ENCODE data around the gene MRPS5.

The MRPS5 gene

GRCh38 chr2:95122197-95122551 lies 566 bp upstream of the MRPS5 start:
- no peak for DNase-seq (ENCODE audit: low read depth)
- TF ChIP-seq MYC (IDR thresholded peaks at IDR 0.05; ENCODE audit: low read depth, low read length) (no peak), CTCF (IDR thresholded peaks at IDR 0.05; ENCODE audit: low read depth, low read length) (no peak)
- peak overlapping the region; percentile 86 for H3K4me3 ChIP-seq (ENCODE audit: low read depth, low read length)

- H3K4me3 ChIP-seq (ENCODE audit: low read depth, low read length) = peak overlapping the region; percentile 86
- no peak for DNase-seq (ENCODE audit: low read depth)
- TF ChIP-seq CTCF (IDR thresholded peaks at IDR 0.05; ENCODE audit: low read depth, low read length) (no peak), MYC (IDR thresholded peaks at IDR 0.05; ENCODE audit: low read depth, low read length) (no peak), POLR2A (IDR thresholded peaks at IDR 0.05; ENCODE audit: extremely low read depth, insufficient read length) (no peak), MAX (IDR thresholded peaks at IDR 0.05; ENCODE audit: low read depth, low read length) (no peak)
Measured at GRCh38 chr2:95121093-95121406, 558 bp downstream of the MRPS5 start.

GRCh38 chr2:95115418-95115817 lies 6.2 kb downstream of the MRPS5 start:
- peak; percentile 76 for DNase-seq (ENCODE audit: low read depth)
- H3K4me3 ChIP-seq (ENCODE audit: low read depth, low read length) = no peak overlapping the region
- TF ChIP-seq MAX (IDR thresholded peaks at IDR 0.05; ENCODE audit: low read depth, low read length) = peak; percentile 14; the same call in 1 of the 2 replicates
- peak; percentile 86 for TF ChIP-seq CTCF (IDR thresholded peaks at IDR 0.05; ENCODE audit: low read depth, low read length)
- no peak for TF ChIP-seq POLR2A (IDR thresholded peaks at IDR 0.05; ENCODE audit: extremely low read depth, insufficient read length)

GRCh38 chr2:95113464-95113863 lies 8.1 kb downstream of the MRPS5 start:
- no peak overlapping the region for H3K4me3 ChIP-seq (ENCODE audit: low read depth, low read length)
- DNase-seq (ENCODE audit: low read depth) = peak; percentile 12
- TF ChIP-seq MAX (IDR thresholded peaks at IDR 0.05; ENCODE audit: low read depth, low read length) = no peak
- no peak for TF ChIP-seq CTCF (IDR thresholded peaks at IDR 0.05; ENCODE audit: low read depth, low read length)

- no peak for TF ChIP-seq MYC (IDR thresholded peaks at IDR 0.05; ENCODE audit: low read depth, low read length)
- no peak for TF ChIP-seq MAX (IDR thresholded peaks at IDR 0.05; ENCODE audit: low read depth, low read length)
- no peak for TF ChIP-seq CTCF (IDR thresholded peaks at IDR 0.05; ENCODE audit: low read depth, low read length)
- no peak for TF ChIP-seq POLR2A (IDR thresholded peaks at IDR 0.05; ENCODE audit: extremely low read depth, insufficient read length)
- DNase-seq (ENCODE audit: low read depth) = no peak
- no peak overlapping the region for H3K4me3 ChIP-seq (ENCODE audit: low read depth, low read length)
Measured at GRCh38 chr2:95110395-95110794, 11.2 kb downstream of the MRPS5 start.

GRCh38 chr2:95109260-95109659 lies 12.3 kb downstream of the MRPS5 start:
- H3K4me3 ChIP-seq (ENCODE audit: low read depth, low read length) = no peak overlapping the region
- DNase-seq (ENCODE audit: low read depth) = no peak
- no peak for TF ChIP-seq MYC (IDR thresholded peaks at IDR 0.05; ENCODE audit: low read depth, low read length)
- no peak for TF ChIP-seq CTCF (IDR thresholded peaks at IDR 0.05; ENCODE audit: low read depth, low read length)
- TF ChIP-seq POLR2A (IDR thresholded peaks at IDR 0.05; ENCODE audit: extremely low read depth, insufficient read length) = no peak
- TF ChIP-seq MAX (IDR thresholded peaks at IDR 0.05; ENCODE audit: low read depth, low read length) = no peak
